ENCODE results near the gene HBM. TPM values are rescaled to one million over a fixed set of nuclear protein-coding genes. Genes with fewer than 3 reads are reported as not detected.

The HBM gene
- total RNA-seq, 2 donors from 2014 or later: not detected

- 93% methylated on average over 3 of the region's 3 CpGs for WGBS
- H3K36me3 ChIP-seq: peaks cover 0 to 3% of the 10 kb centered on the region in 2 donors
- TF ChIP-seq, protein P1, sequence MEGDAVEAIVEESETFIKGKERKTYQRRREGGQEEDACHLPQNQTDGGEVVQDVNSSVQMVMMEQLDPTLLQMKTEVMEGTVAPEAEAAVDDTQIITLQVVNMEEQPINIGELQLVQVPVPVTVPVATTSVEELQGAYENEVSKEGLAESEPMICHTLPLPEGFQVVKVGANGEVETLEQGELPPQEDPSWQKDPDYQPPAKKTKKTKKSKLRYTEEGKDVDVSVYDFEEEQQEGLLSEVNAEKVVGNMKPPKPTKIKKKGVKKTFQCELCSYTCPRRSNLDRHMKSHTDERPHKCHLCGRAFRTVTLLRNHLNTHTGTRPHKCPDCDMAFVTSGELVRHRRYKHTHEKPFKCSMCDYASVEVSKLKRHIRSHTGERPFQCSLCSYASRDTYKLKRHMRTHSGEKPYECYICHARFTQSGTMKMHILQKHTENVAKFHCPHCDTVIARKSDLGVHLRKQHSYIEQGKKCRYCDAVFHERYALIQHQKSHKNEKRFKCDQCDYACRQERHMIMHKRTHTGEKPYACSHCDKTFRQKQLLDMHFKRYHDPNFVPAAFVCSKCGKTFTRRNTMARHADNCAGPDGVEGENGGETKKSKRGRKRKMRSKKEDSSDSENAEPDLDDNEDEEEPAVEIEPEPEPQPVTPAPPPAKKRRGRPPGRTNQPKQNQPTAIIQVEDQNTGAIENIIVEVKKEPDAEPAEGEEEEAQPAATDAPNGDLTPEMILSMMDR (IDR thresholded peaks at IDR 0.05): no peak
- TF ChIP-seq POLR2A (IDR thresholded peaks at IDR 0.05): no peak
- DNase-seq (ENCODE audit: low spot score): no peak
- no peaks in the 10 kb centered on the region for H3K9me3 ChIP-seq
- intact Hi-C loops (cut with DNase I): no loop called here
- H3K4me1 ChIP-seq (replicated peaks): no peaks in the 10 kb centered on the region
- no peak overlapping the region for H3K27ac ChIP-seq
- H3K4me3 ChIP-seq: no peak overlapping the region
- H3K27me3 ChIP-seq (replicated peaks; ENCODE audit: insufficient read depth): no peaks in the 10 kb centered on the region
These were observed 47.2 kb downstream of the HBM start for GRCh38 chr16:212999-213398.

Small RNAs within 50 kb of the gene (small RNA-seq; reads per million reads assigned to genes)
- gene RF00019: 0 reads per million in 2 donors

Other genes with a start within 250 kb of the HBM start
- 1 to 10 TPM; 6.2 to 6.8 TPM for gene POLR3K, start 112.4 kb upstream of the HBM start, total RNA-seq
- 10 to 100 TPM; 22.9 to 40.8 TPM for gene SNRNP25, start 112.2 kb upstream of the HBM start, total RNA-seq
- 10 to 100 TPM; 55.4 to 79.5 TPM for gene RHBDF1, start 93.3 kb upstream of the HBM start, total RNA-seq
- gene MPG, start 87.8 kb upstream of the HBM start, total RNA-seq: 100 to 1,000 TPM; 111 to 138 TPM
- 10 to 100 TPM; 36.1 to 47.1 TPM for gene NPRL3, start 27.3 kb upstream of the HBM start, total RNA-seq
- not detected for gene HBZ, start 13.3 kb upstream of the HBM start, total RNA-seq
- gene HBA2, start 6.9 kb downstream of the HBM start, total RNA-seq: 10 to 100 TPM in 1 of 2 donors, 1 to 10 TPM in 1; 7.4 to 15.5 TPM
- 10 to 100 TPM in 1 of 2 donors, not detected in 1; 43.4 TPM for gene HBA1, start 10.7 kb downstream of the HBM start, total RNA-seq
- not detected for gene HBQ1, start 14.5 kb downstream of the HBM start, total RNA-seq
- gene LUC7L, start 63.5 kb downstream of the HBM start, total RNA-seq: 100 to 1,000 TPM in 1 of 2 donors, 10 to 100 TPM in 1; 55.1 to 108 TPM
- 100 to 1,000 TPM in 1 of 2 donors, 10 to 100 TPM in 1; 83.8 to 114 TPM for gene FAM234A, start 68.8 kb downstream of the HBM start, total RNA-seq
- 1 to 10 TPM; 2.3 to 5.9 TPM for gene RGS11, start 110.0 kb downstream of the HBM start, total RNA-seq
- 1 to 10 TPM in 1 of 2 donors, under 1 TPM in 1; 0.41 to 7.0 TPM for gene ARHGDIG, start 114.6 kb downstream of the HBM start, total RNA-seq
- gene PDIA2, start 117.2 kb downstream of the HBM start, total RNA-seq: 1 to 10 TPM in 1 of 2 donors, not detected in 1; 2.1 TPM
- 10 to 100 TPM; 31.2 to 35.2 TPM for gene AXIN1, start 186.7 kb downstream of the HBM start, total RNA-seq
- 10 to 100 TPM; 83.4 to 84.3 TPM for gene MRPL28, start 204.6 kb downstream of the HBM start, total RNA-seq
- gene PGAP6, start 216.0 kb downstream of the HBM start, total RNA-seq: 100 to 1,000 TPM in 1 of 2 donors, 10 to 100 TPM in 1; 36.8 to 207 TPM
- 100 to 1,000 TPM; 137 to 185 TPM for gene NME4, start 231.2 kb downstream of the HBM start, total RNA-seq
- gene DECR2, start 235.9 kb downstream of the HBM start, total RNA-seq: 10 to 100 TPM; 23.7 to 38.5 TPM